CD4-positive, alpha-beta T cell treated with Interleukin-10 for 1 hour (primary cell): Measurements from ENCODE around the gene ZFP36L1.
A peak's percentile ranks its signal among the peaks of the same experiment; 100 is the strongest.

Experiments
- DNase-seq: peaks from one replicate; pipeline ENCODE4 v3.0.0-alpha.2; 2020

The ZFP36L1 gene

DNA sequence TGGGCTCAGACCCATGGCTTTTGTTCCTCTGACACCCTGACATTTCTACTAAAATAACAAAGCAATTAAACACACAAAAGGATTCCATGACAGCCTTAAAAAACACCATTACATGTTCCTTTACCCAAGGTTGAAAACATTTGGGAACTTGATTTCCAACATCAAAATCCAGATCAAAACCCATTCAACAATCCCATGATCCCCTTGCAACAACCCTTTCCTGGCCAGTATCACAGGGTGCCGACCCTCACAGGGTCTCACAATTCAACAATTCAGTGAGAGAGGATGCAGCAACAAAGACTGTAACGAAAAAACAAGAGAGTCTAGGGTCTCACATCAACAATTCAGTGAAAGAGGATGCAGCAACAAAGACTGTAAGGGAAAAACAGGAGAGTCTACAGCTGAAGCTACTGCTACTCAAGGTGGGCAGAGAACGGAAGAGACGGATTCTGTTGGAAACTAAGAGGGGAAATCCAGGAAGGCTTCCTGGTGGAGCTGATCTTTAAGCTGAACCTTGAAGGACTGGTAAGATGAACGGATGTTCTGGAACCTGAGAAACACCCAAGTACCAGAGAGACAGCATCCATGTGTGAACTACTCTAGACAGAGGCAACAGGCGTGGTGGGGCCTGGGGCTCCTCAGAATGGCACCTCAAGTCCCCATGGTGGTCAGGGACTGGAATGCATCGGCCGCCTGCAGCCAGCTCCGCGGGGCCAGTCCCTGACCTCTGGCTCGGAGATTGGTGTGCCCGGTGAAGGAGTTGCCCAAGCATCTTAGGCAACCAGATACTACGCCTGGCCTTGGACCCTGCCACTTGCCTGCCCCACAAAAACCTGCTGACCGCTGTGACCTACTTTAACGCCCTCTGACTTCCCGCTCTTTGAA is 22.7 kb upstream of the ZFP36L1 start:
- DNase-seq: peak; percentile 46

DNA sequence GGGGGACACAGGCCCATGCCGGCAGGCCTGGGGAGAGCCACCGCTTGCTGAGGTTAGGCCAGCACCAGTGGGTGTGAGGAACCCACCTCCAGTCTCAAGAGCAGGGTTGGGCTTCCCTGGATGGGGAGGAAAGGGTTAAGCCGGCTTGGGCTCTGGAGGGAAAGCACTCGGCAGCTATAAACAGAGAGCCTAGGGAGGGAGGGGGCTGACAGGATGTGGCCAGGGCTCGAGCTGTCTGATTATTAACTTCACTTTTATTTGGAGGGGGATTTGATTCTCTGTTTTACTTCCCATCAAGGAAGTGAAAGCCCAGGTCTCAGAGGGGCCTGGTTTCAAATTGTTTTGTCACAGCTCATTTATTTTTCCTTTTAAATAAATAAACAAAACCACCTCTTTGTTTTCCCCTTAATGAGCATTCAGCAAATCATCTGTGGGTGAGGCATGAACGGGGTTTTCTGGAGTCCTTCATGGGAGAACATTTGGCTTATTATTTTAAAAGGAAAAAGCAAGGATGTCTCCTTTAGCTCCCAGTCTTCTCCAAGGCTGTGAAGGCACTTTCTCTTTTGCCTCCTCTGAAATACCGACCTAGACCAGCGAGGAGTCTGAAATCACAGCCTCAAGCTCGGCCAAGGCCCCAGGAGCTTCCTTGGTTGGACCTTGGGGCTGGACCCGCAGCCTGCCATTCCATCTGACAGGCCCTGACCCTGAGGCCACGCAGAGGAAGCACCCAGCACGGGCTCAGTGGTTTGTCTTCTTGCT is 21.9 kb upstream of the ZFP36L1 start:
- DNase-seq: peak; percentile 79

DNA sequence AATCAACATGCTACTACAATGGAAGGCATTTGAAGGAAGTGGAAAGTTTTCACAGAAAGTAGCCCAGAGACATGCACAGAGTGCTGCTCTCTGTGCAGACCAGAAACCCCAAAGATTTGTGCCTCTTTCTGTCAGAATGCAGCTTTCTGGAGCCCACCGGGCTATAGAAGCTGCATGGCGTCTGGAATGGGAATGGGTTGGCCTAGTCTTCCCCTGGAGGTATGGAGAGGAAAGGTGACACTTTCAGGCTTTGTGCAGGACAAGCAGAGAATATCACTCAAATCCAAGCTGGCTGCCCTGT is 21.3 kb upstream of the ZFP36L1 start:
- no peak for DNase-seq

DNA sequence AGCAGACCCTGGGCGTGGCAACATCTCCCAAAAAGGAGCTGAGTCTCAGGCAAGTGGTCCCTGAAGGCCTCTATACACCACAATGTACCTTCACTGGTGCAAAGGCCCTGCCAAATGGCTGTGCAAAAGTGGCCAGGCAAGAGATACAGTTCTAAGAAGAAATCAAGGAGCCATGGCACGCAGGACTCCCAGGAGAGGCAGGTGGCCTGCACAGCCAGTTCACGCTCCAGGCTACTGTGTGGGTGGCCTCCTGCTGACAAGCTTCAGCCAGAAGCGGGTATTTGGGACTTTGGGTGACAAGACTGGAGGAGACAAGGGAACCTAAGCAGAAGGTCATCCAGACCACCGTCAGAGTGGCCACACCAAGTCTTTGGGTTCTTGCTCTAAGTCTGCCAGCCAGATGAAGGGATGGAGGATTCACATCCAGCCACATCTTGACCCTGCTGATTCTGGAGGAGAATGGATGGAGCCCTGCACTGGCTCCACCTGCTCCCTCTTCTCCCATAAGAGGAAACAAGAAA is 20.5 kb upstream of the ZFP36L1 start:
- DNase-seq: no peak

DNA sequence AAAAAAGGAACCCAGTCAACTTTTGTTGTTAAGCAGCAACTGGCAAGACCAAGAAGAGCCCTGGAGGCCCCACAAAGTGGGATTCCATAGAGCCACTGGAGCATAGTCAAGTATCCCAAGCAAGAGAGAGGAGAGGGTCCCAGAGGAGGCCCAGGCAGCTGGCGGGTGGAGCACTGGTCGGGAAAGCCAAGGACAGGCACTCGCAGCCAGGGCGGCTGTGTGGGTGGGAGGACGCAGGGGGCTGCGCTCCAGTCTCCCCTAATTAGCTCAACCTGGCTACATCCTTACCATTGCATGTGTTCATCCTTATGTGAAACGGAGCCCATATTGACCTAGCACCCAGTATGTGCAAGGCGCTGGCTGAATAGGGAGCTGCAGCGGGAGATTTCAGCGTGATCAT is 18.3 kb upstream of the ZFP36L1 start:
- no peak for DNase-seq

DNA sequence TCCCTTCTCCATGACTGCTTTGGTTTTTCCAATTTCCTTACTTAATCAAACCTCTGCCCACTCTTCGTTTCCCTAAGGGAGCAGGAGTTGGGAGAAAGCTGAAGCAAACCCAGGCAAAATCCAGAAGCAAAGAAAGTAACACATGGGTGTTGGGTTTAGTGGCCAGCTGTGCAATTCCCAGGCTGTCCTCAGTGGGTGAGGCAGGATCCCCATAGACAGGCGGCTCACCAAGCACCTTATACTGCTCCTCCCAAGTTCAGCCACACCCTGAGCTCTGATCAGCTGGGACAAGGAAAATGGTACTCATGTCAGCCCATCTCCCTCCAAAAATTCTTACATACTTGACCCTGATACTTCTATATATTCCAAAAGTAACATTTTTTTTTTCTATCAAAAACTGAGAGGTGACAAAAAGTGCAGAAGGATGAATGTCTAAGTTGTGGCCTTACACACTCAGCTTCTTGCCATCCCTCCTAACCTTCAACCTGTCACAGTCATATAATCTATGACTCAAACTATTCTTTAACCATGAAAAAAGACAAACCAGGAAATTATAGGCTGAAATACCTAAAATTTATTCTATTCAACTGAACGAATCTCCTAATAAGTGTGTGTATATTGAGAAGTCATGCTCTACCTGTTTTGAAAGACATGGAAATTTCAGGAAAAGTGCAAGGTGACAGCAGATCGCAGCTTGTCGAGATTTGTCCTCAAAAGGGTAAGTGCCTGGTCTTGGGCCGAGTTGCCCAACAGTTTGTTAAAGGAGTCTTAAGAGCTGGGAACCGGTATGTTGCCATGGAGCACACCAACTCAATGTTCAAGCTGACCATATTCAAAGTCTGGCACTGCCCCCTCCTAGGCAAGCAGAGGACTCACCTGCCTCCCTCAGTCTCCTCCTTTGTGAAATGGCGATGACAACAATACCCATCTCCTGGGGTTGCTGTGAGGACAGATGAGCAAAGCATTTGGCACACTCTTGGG is 17.6 kb upstream of the ZFP36L1 start:
- DNase-seq: no peak

DNA sequence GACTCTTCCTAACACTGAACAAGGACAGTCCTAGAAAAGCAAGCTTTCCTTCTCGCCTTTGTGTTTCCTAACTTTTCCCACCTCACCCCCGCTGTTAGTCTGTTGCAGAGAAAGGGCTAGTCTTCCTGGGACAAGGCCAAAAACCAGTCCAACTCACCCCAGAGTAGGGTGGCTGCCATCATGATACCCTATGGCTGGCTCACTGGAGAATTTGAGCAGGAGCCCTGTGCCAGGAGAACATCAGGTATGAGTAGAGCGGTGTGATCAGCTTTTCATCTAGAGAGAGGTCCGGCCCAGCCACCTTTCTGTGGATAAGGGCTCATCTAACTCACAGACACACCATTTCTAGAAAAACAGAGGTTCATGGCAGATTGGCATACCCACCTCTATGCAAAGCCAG is 16.7 kb upstream of the ZFP36L1 start:
- DNase-seq: no peak

DNA sequence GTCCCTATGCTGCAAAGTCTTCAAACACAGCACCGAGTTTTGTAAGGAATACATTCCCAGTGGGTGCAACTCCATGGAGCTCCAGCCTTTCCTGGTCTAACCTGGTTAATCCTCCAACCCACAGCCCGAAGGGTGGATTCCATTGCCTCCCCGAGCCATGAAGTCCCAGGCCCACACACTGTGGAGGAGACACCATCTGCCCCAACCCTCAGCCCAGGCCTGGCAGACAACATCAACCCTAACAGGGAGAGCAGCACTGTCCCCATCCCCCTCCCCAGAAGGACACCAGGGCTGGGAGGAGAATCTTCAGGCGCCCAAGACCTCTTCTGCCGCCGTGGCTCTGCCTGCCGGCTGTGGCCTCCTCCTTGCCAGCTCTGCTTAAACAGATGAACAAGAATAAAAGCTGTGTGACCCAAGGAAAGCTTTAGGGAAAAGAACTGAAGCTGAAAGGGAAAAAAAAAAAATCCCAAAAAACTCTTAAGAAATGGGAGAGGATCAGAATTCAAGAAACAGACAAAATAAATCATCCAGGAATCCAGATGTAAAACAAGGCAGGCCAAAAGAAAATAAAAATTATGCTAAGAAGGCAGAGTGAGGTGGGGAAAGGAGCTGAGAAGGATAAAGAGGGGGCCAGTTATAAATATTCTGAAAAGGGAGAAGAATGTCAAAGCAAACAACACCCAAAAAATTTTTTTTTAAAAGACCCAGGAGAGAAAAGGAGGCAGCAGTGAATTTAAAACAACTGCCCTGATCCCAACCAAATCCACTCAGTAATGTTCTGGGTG is 16.0 kb upstream of the ZFP36L1 start:
- DNase-seq: no peak

DNA sequence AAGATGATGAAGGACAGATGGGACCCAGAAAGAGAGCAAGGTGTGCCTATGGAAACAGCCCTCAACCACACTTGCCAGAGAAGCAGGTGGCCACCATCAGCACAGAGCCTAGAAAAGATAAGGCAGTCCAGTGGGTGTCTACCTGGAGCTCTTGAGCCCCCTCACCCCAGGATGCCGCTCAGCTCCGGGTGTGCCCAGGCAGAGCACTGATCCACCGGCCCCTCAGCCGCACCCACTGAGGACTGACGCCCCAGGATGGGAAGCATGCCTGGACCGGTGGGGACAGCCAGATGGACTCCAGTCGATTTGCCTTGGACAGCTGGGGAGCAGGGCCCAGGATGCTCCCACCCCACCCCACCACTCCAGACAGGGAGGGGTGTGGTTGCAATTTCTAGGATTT is 15.1 kb upstream of the ZFP36L1 start:
- no peak for DNase-seq

DNA sequence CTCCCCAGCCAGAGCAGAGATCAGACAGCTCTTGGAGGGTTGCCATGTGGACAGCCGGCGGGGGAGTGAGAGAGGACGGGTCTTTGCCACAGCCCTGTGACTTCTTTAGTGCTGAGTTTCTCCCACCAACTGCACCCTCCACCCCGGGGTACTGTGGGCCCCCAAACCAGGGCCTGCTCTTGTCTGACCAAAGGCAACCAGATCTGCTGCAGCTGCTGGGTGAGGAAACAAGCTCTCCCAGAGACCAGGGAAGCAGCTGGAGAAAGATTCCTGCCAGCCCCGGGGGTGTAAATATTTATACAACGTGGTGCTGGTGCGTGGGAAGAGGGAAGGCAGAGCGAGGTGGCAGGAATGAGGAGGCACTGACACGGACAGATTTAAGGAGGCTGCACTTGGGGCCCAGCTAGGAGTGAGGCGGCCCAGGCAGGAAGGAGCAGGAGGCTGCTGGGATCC is 14.3 kb upstream of the ZFP36L1 start:
- DNase-seq: no peak

DNA sequence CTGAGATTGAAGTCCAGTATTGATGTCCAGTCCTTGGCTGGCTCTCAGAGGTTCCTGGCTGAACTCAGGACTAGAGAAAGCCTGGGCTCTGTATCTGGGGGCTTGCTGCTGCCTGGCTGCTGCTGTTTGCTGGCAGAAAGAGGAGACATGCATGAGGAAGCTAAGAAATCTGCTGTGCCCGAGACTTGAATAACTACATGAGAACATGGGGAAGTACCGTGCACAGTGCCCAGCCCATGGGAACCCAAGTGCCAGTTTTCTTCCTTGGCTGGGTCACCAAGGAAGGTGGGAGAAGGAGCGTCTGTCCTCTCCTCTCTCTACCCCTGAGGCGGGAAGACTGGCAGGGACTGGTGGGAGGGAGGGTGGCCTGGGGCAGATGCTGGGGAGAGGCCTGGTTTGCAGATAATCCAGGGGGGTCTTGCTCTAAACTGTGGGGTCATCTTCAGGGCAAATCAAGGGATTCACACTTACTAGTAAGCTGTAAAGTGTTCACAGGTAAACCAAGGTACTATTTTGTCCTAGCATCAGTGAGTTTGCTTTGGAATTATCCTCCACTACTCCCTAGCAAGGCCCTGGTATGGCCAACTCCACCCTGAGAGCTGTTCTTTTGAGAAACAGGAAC is 13.8 kb upstream of the ZFP36L1 start:
- DNase-seq: no peak

DNA sequence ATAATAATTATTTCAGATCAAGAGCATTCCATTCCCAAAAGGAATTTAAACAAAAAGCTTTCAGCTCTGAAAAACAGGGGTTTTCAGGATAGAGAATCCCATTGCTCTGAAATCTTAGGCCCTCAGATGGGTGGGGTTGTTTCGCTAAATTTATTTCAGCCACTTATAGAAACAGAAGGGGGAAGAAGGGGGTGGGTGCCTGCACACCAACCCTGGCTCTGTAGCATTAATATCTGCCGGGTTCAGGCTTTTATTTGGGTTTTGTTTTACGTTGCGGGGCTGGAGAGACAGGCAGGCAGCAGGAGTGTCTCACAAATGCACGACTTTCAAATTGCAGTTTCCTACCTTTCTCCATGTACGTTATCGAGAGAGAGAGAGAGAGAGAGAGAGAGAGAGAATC is 12.5 kb upstream of the ZFP36L1 start:
- DNase-seq: no peak

DNA sequence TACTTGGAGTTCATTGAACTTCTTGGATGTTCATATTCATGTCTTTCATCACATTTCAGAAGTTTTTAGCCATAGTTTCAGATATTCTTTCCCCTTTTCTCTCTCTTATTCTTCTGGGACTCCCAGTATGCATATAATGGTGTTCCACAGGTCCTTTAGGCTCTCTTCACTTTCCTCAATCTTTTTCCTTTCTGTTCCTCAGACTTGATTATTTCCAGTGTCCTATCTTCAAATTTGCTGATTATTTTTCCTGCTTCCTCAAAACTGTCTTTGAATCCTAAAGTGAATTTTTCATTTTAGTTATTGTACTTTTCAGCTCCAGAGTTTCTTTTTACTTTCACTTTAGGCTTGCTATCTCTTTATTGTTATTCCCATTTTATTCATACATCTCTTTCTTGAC is 8.8 kb upstream of the ZFP36L1 start:
- DNase-seq: no peak

DNA sequence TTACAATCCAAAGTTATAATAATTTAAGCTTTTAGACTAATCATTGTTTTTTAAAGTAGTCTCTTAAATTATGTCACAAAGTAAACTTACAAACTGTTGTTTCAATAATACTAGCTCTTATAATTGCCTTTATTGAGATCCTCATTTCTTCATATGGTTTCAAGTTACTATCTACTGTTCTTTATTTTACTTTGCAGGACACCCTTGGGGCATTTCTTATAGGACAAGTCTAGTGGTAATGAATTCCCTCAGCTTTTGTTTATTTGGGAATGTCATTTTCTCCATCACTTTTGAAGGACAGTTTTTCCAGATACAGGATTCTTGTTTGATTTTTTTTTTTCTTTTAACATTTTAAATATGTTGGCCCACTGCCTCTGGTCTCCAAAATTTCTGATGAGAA is 8.1 kb upstream of the ZFP36L1 start:
- DNase-seq: no peak

DNA sequence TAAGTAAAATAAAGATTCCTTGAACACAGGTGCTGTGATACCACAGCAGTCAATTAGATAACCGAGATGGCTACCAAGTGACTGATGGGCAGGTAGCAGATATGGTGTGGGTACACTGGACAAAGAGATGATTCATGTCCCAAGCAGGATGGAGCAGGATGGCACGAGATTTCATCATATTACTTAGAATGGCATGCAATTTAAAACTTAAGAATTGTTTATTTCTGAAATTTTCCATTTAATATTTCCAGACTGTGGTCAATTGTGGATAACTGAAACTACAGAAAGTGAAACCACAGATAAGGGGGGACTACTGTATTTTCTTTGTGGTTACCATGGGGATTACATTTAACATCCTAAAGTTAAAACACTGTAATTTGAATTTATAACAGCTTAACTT is 7.5 kb upstream of the ZFP36L1 start:
- DNase-seq: no peak

DNA sequence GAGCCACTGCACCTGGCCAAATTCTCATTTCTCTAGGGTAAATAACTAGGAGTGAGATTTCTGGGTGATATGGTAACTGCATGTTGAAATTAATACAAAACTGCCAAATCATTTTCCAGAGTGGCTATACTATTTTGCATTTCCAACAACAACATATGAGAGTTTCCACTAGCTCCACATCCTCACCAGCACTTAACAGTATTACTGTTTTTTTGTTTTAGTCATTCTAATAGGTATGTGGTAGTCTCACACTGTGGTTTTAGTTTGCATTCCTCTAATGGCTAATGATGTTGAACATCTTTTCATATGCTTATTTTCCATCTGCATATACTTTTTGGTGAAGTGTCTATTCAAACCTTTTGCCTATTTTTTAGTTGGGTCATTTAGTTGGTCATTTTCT is 5.8 kb upstream of the ZFP36L1 start:
- DNase-seq: no peak

DNA sequence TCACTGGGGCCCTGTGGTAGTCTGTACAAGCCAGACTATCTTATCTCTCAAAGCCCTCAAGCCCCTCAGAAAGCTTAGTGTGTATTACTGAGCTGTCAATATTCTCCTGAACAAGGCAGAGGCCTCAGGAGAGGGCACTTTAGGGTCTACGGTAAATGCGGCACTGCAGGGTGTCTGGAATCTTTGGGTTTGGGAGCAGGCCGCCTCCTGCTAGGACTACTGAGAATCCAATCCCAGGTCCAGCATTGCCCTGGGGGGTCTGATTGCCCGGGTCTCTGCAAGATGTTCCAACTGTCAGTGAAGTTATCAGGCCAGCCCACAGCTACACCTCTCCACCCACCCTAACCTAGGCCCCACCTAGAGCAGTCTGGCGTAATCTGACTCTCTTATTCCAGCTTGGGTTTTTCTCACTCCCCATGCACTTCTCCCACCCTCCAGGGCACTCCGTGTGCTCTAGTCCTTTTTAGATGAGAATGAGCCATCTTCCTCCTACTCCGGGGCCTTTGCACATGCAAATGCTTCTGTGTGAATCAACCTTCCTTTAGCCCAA is 4.3 kb upstream of the ZFP36L1 start:
- no peak for DNase-seq

DNA sequence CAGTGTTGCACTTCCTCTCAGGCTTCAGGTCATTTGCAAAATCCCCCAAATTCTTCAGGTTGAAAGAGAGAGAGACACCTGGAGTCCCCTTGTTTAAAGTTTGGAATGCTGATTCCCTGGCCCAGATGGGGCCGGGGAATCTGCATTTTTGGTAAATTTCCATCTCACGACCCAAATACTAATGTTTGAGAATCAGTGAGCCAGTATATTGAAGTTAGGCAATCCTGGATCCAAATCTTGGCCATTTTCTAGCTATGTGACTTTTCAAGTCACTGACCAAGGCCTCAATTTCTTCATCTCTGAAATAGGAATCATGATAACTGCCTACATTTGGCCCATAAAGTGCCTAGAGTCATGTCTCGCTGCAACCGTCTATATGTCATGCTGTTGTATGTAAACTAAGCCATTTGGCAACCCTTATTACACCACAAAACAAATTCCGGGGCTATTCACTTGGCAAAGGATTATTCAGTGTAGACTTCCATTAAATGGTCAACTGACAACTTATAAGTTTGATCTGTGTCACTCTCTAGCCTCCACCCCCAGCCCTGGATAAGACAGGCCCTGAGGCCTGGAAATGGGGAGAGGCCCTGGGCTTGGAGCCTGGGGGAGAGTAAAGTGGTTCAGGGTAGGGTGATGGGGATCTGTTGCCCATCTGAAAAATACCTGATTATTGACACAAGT is 3.7 kb upstream of the ZFP36L1 start:
- DNase-seq: no peak

DNA sequence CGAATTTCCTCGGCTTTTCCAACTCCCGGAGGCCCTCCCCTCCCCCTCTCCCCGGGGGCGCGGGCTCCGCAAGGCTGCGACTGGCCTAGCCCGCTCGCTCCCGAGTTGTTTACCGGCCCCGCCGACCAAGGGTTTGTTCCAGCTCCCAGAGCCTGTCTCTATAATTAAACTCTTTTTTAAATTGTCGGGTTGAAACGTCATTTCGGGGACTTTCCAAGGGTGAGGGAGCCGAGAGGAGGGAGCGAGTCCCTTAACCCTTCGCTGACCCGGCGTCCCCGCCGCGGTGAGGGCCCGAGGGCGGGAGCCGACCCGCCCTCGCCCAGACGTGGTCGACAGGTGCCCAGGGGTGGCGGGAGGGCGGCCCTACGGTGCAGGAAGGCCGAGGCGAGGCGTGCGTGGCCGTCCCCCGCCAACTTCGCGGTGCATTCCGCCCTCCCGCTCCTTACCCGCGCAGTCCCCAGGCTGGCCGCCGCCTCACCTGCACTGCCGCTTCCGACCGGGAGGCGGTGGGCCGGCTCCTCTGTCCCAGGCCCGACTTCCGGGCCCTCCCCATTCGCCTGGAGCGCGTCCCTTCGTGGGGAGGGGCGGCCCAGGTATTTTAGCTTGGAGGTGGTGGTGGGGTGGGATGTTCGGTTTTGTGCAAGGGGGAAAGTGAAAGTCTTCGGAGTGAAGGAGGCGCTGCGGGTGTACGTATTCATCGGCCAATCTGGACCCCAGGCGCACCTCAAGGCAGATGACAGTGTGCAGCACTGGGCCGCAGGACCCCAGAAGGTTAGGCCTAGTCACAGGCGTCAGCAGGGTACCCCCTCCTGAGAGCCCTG is 2.9 kb upstream of the ZFP36L1 start:
- DNase-seq: peak; percentile 93
